Tibial nerve (tissue), 4 donors: ENCODE measurements around the gene CRTC3.

ENCODE experiments used
- CTCF ChIP-seq, 5 experiments: fragments of 200-600 bp in 3 of 5; fragments of 450-650 bp in 2 of 5; sonication (generic) in 3 of 5; IDR thresholded peaks; one replicate each; pipeline ENCODE4 v1.5.1; 2016 to 2019; ENCODE audit warnings: antibody characterized with exemption in 5 of 5, mild to moderate bottlenecking in 3 of 5, moderate library complexity in 2 of 5
- EP300 ChIP-seq, 2 donors: sonication (generic); formaldehyde crosslinking; IDR thresholded peaks; one replicate each; pipeline ENCODE4 v1.6.1; 2017; ENCODE audit warnings: antibody characterized with exemption in 2 of 2, mild to moderate bottlenecking in 1 of 2
- POLR2A ChIP-seq, 2 donors: fragments of 450-650 bp; IDR thresholded peaks; one replicate each; pipeline ENCODE4 v1.6.1; 2017; ENCODE audit warnings: antibody characterized with exemption in 2 of 2, mild to moderate bottlenecking in 2 of 2, moderate library complexity in 2 of 2

GRCh38 chr15:90685591-90686434 is 156.1 kb downstream of the CRTC3 start:
- no peak for TF ChIP-seq POLR2A (IDR thresholded peaks at IDR 0.05)
- no peak for TF ChIP-seq CTCF (IDR thresholded peaks at IDR 0.05)
- no peak for TF ChIP-seq EP300 (IDR thresholded peaks at IDR 0.05)
